ENCODE data around the gene RPRD2.

RPRD2 gene

GRCh38 chr1:150511551-150511950 lies 147.6 kb downstream of the RPRD2 start:
- Mint-ChIP-seq H3K27ac (no peak overlapping the region), H3K9me3 (no peaks in the 10 kb centered on the region)

DNA sequence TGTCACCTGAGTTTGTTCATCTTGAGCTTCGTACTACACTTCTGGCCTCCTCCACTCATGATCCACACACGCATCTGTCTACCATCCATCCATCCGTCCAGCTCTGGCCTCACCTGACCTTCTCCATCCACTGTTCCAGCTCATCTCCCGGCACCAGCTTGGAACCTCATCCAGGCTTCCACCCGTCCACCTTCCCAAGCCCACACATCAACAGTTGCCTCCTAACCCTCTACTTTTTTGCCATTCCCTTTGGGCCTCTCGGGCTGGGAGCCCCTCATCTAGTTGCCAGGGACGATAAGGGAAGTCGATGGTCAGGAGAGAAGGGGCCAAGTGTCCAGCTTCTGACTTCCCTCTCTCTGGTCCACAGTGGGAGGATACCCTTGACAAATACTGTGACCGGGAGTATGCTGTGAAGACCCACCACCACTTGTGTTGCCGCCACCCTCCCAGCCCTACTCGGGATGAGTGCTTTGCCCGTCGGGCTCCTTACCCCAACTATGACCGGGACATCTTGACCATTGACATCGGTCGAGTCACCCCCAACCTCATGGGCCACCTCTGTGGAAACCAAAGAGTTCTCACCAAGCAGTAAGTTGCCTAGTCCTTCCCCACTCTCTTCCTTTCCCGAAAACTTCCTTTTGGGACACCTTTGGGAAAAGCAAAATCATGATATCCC lies 148.2 kb downstream of the RPRD2 start:
- no peak for ATAC-seq
- no peak overlapping the region for H3K4me3 Mint-ChIP-seq
- peaks cover 35% of the 10 kb centered on the region for H3K4me1 Mint-ChIP-seq
- no peaks in the 10 kb centered on the region for H3K9me3 Mint-ChIP-seq
- DNase-seq (ENCODE audit: low spot score in 2 of 2): no peak
- no peak overlapping the region for H3K27ac Mint-ChIP-seq
- peaks cover 6% of the 10 kb centered on the region for H3K36me3 Mint-ChIP-seq

More at GRCh38 chr1:150511551-150511950, 147.6 kb downstream of the RPRD2 start:
- Mint-ChIP-seq H3K4me1 (peaks cover 33% of the 10 kb centered on the region), H3K36me3 (peaks cover 9% of the 10 kb centered on the region), H3K4me3 (no peak overlapping the region)
- DNase-seq (ENCODE audit: low spot score in 2 of 2): no peak
- no peak for ATAC-seq

DNA sequence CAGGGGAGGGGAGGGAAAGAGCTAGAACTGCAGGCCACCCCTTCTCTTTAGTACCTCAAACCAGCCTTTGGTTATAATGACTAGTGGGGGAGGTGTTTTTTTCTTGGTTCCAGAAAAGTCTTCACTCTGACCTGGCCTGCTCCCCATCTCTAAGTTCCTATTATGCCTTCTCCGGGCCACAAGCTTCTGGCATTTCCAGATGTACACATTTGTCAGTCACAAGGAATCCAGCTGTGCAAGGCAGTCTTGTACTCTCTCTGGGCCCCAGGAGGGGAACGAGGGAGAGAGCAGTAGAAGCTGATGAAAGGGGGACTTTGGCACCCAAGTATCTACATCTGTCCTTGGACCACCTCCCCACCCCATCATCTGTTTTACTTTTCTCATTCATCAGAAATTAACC lies 148.9 kb downstream of the RPRD2 start:
- no peaks in the 10 kb centered on the region for H3K9me3 Mint-ChIP-seq
- peaks cover 6% of the 10 kb centered on the region for H3K36me3 Mint-ChIP-seq
- peaks cover 35% of the 10 kb centered on the region for H3K4me1 Mint-ChIP-seq
- no peak overlapping the region for H3K4me3 Mint-ChIP-seq
- DNase-seq (ENCODE audit: low spot score in 2 of 2) (no peak), ATAC-seq (no peak)
- peak overlapping the region; percentile 54 for H3K27ac Mint-ChIP-seq

DNA sequence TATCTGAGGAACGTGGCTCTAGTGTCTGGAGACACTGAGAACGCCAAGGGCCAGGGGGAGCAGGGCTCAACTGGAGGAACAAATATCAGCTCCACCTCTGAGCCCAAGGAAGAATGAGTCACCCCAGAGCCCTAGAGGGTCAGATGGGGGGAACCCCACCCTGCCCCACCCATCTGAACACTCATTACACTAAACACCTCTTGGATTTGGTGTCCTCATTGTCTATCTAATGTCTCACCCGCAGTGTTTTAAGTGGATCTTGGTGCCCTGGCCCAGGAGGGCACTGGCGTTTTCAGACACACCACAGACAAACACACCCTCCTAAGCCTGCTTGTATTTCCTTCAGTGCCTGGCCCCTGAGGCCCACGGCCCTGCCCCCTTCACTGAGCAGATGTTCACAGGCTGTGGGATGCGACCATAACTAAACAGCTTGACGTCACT lies 149.4 kb downstream of the RPRD2 start:
- peak overlapping the region; percentile 54 for H3K27ac Mint-ChIP-seq
- H3K4me1 Mint-ChIP-seq: peaks cover 35% of the 10 kb centered on the region
- peaks cover 6% of the 10 kb centered on the region for H3K36me3 Mint-ChIP-seq
- ATAC-seq (no peak), DNase-seq (ENCODE audit: low spot score in 2 of 2) (no peak)
- H3K9me3 Mint-ChIP-seq: no peaks in the 10 kb centered on the region
- no peak overlapping the region for H3K4me3 Mint-ChIP-seq

DNA sequence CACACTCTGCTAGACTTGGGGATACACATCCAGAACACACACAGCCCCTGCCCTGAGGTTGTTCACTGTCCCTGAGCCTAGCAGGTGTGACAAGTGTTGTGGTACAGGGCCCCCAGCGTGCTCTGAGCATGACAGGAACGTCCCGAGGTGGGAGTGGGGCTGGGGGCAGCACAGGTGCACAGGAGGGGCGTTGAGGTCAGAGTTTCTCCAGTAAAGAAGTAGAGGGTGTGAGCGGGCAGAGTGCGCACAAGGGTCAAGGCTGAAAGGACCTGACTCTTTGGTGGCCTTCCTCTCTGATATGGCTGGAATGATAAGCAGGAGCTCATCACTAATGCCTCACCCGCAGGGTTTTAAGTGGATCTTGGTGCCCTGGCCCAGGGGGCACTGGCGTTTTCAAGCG lies 150.3 kb downstream of the RPRD2 start:
- ATAC-seq: no peak
- no peak for DNase-seq (ENCODE audit: low spot score in 2 of 2)
- Mint-ChIP-seq H3K4me1 (peaks cover 35% of the 10 kb centered on the region), H3K4me3 (peak overlapping the region; percentile 87), H3K9me3 (no peaks in the 10 kb centered on the region), H3K27ac (peak overlapping the region; percentile 74), H3K36me3 (peaks cover 6% of the 10 kb centered on the region)

- Mint-ChIP-seq H3K4me3 (peak overlapping the region; percentile 87), H3K36me3 (peaks cover 6% of the 10 kb centered on the region), H3K27ac (peak overlapping the region; percentile 74), H3K9me3 (no peaks in the 10 kb centered on the region), H3K4me1 (peaks cover 32% of the 10 kb centered on the region)
- DNase-seq (ENCODE audit: low spot score in 2 of 2) (no peak), ATAC-seq (no peak)
Observed at GRCh38 chr1:150514913-150515327, 151.0 kb downstream of the RPRD2 start.

- Mint-ChIP-seq H3K4me3 (peak within 1 kb of the TSS; percentile 87), H3K4me1 (peaks cover 27% of the 10 kb centered on the region), H3K27ac (peak within 1 kb of the TSS; percentile 74), H3K9me3 (no peaks in the 10 kb centered on the region), H3K36me3 (peaks cover 6% of the 10 kb centered on the region)
- ATAC-seq (peak; percentile 99), DNase-seq (ENCODE audit: low spot score in 2 of 2) (peak; percentile 88 to 96)
Observed at GRCh38 chr1:150515328-150516049, 151.5 kb downstream of the RPRD2 start, which contains the start of gene FALEC. Gene FALEC (plus strand): TSS chr1:150515752.

- peak overlapping the region; percentile 87 for H3K4me3 Mint-ChIP-seq
- H3K27ac Mint-ChIP-seq: peak overlapping the region; percentile 74
- no peak for DNase-seq (ENCODE audit: low spot score in 2 of 2)
- H3K9me3 Mint-ChIP-seq: no peaks in the 10 kb centered on the region
- peaks cover 22% of the 10 kb centered on the region for H3K4me1 Mint-ChIP-seq
- peaks cover 6% of the 10 kb centered on the region for H3K36me3 Mint-ChIP-seq
- peak; percentile 20 for ATAC-seq
Observed at GRCh38 chr1:150516050-150516591, 152.2 kb downstream of the RPRD2 start.

- ATAC-seq (no peak), DNase-seq (ENCODE audit: low spot score in 2 of 2) (no peak)
- Mint-ChIP-seq H3K36me3 (peaks cover 6% of the 10 kb centered on the region), H3K27ac (no peak overlapping the region), H3K9me3 (no peaks in the 10 kb centered on the region), H3K4me3 (peak overlapping the region; percentile 87), H3K4me1 (peaks cover 22% of the 10 kb centered on the region)
Observed at GRCh38 chr1:150516616-150517015, 152.7 kb downstream of the RPRD2 start.

GRCh38 chr1:150521196-150521968 lies 157.4 kb downstream of the RPRD2 start:
- Mint-ChIP-seq H3K27ac (no peak overlapping the region), H3K4me3 (no peak overlapping the region), H3K4me1 (peaks cover 4% of the 10 kb centered on the region), H3K9me3 (no peaks in the 10 kb centered on the region), H3K36me3 (no peaks in the 10 kb centered on the region)
- DNase-seq (ENCODE audit: low spot score in 2 of 2) (no peak), ATAC-seq (no peak)

DNA sequence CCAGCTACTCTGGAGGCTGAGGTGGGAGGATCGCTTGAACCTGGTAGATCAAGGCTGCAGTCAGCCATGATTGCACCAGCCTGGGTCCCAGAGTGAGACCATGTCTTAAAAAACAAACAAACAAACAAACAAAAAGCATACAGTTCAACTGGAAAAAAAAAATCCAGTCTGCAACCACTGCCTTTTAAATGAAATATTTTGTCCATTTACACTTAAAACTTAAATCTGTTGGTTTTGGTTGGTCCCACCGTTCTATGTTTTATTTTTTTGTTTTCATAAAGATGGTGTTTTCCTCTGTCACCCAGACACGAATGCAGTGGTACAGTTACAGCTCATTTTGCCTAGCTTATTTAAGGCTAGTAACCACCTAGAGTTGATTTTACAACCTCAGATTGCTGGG lies 161.4 kb downstream of the RPRD2 start:
- H3K9me3 Mint-ChIP-seq: no peaks in the 10 kb centered on the region
- H3K27ac Mint-ChIP-seq: no peak overlapping the region
- H3K4me3 Mint-ChIP-seq: no peak overlapping the region

More for the DNA sequence above, 161.4 kb downstream of the RPRD2 start:
- Mint-ChIP-seq H3K36me3 (no peaks in the 10 kb centered on the region), H3K4me1 (no peaks in the 10 kb centered on the region)
- DNase-seq (ENCODE audit: low spot score in 2 of 2) (no peak), ATAC-seq (no peak)
